ENCODE data around the gene LAGE3. TPM values are rescaled to one million over a fixed set of nuclear protein-coding genes. Genes with fewer than 3 reads are reported as not detected.
A peak's percentile ranks its signal among the peaks of the same experiment; 100 is the strongest.

The LAGE3 gene
- total and polyA plus RNA-seq, 10 of the 15 experiments (the other 5 are each of a cell fraction or from before 2014, with no cell fraction given), result 5.3 to 63.7 (median 19.7) TPM

GRCh38 chrX:154490414-154491083 is 11.5 kb upstream of the LAGE3 start, which contains the start of gene SLC10A3 (continued):
- TF ChIP-seq CUX1 (IDR thresholded peaks at IDR 0.05; ENCODE audit: insufficient replicate concordance, low read depth, low read length) (no peak), ZNF622 (IDR thresholded peaks at IDR 0.05) (no peak), KAT2A (conservative IDR thresholded peaks at IDR 0.05; ENCODE audit: control insufficient read depth, low read depth, low read length) (no peak), KLF5 (IDR thresholded peaks at IDR 0.05; ENCODE audit: partially characterized antibody) (no peak), RB1 (IDR thresholded peaks at IDR 0.05; ENCODE audit: borderline replicate concordance) (peak; percentile 17; the same call in 1 of the 2 replicates), TCF12 (IDR thresholded peaks at IDR 0.05; ENCODE audit: low read depth, low read length) (peak; percentile 60; the same call in 1 of the 2 replicates), SMAD5 (IDR thresholded peaks at IDR 0.05; ENCODE audit: low read depth) (no peak), MEF2B (IDR thresholded peaks at IDR 0.05; ENCODE audit: partially characterized antibody, poor library complexity, severe bottlenecking) (no peak), CHD1 (IDR thresholded peaks at IDR 0.05; ENCODE audit: low read depth, low read length) (no peak), ZZZ3 (IDR thresholded peaks at IDR 0.05; ENCODE audit: control insufficient read depth, insufficient read length, low read depth) (no peak), CBX5 (IDR thresholded peaks at IDR 0.05; ENCODE audit: low read depth) (no peak), E4F1 (IDR thresholded peaks at IDR 0.05; ENCODE audit: borderline replicate concordance, partially characterized antibody) (no peak), ZNF384 (IDR thresholded peaks at IDR 0.05; ENCODE audit: borderline replicate concordance, low read depth, low read length) (no peak), ZBTB4 (CRISPR knock-in tag; IDR thresholded peaks at IDR 0.05) (no peak), RAD21 (IDR thresholded peaks at IDR 0.05; ENCODE audit: insufficient read depth, low read depth, low read length) (no peak), DPF2 (IDR thresholded peaks at IDR 0.05) (peak; percentile 65; the same call in 1 of the 2 replicates)

Measured in GM12878 (cell line).